ENCODE measurements around the gene ST3GAL4.

DNA sequence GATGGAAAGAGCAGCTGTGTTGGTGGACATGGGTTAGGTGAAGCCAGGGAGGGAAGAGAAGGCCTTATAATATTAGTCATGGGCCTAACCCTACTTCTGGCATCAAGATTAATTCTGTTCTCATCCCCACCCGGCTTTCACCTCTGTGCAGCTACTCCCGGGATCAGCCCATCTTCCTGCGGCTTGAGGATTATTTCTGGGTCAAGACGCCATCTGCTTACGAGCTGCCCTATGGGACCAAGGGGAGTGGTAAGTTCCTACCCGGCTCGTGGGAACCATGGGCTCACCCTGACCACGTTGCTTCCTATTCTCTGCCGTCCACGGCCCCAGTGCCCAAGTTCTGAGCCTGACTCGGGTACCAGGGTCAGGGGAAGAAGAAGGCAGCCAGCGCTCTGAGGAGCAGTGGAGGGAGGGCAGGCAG lies 51.6 kb downstream of the ST3GAL4 start:
- TF ChIP-seq, protein P1, sequence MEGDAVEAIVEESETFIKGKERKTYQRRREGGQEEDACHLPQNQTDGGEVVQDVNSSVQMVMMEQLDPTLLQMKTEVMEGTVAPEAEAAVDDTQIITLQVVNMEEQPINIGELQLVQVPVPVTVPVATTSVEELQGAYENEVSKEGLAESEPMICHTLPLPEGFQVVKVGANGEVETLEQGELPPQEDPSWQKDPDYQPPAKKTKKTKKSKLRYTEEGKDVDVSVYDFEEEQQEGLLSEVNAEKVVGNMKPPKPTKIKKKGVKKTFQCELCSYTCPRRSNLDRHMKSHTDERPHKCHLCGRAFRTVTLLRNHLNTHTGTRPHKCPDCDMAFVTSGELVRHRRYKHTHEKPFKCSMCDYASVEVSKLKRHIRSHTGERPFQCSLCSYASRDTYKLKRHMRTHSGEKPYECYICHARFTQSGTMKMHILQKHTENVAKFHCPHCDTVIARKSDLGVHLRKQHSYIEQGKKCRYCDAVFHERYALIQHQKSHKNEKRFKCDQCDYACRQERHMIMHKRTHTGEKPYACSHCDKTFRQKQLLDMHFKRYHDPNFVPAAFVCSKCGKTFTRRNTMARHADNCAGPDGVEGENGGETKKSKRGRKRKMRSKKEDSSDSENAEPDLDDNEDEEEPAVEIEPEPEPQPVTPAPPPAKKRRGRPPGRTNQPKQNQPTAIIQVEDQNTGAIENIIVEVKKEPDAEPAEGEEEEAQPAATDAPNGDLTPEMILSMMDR (conservative IDR thresholded peaks at IDR 0.05) = no peak
- TF ChIP-seq ZFX (IDR thresholded peaks at IDR 0.05) = no peak
